Colonic mucosa (tissue), 4 donors: ENCODE data around the gene CAMK4. TPM values are rescaled to one million over a fixed set of nuclear protein-coding genes. Genes with fewer than 3 reads are reported as not detected.

ENCODE experiments used
- DNase-seq: peaks from one replicate; pipeline ENCODE4 v3.0.0-alpha.2; 2020
- H3K27ac ChIP-seq: fragments of 200-600 bp; one replicate; pipeline ENCODE4 v1.8.0; 2021
- H3K27me3 ChIP-seq: fragments of 200-600 bp; one replicate; pipeline ENCODE4 v1.8.0; 2021
- H3K36me3 ChIP-seq: fragments of 200-600 bp; one replicate; pipeline ENCODE4 v1.8.0; 2021
- H3K4me1 ChIP-seq: fragments of 200-600 bp; one replicate; pipeline ENCODE4 v1.8.0; 2021; ENCODE audit warnings: mild to moderate bottlenecking
- H3K4me3 ChIP-seq: fragments of 200-600 bp; one replicate; pipeline ENCODE4 v1.8.0; 2021
- H3K9ac ChIP-seq, 2 donors: one replicate each; pipeline ENCODE4 v1.7.0; 2013; ENCODE audit warnings: control low read depth in 2 of 2, low read depth in 2 of 2, low read length in 2 of 2
- H3K9me3 ChIP-seq: fragments of 200-600 bp; one replicate; pipeline ENCODE4 v1.8.0; 2021
- intact Hi-C: fragments of 100-400 bp; cut with DNase I; formaldehyde crosslinking; loops from one replicate; pipeline ENCODE4 v1.14.1; 2022
- total RNA-seq, 2 donors: library from RNA; stranded (reverse); fragmentation: NEBNext Ultra II Directional in 1 of 2; extraction: Animal tissue kit (Norgen Biotek cat#: 25700) in 1 of 2; gene quantifications; one replicate each; pipeline ENCODE4 v1.2.1, GENCODE V29; 2021
- TF ChIP-seq, protein P1 (sequence below): fragments of 200-600 bp; IDR thresholded peaks from one replicate; pipeline ENCODE4 v1.8.0; 2022; ENCODE audit warnings: antibody characterized with exemption, mild to moderate bottlenecking
- donor health status: healthy.
- donor health status: DM: no; HTN: no; CAD: no.
- donor health status: DM: no; HTN: no; CAD: no.

Gene CAMK4
- total RNA-seq, 2 donors from 2014 or later, result 2.4 to 2.9 TPM

DNA sequence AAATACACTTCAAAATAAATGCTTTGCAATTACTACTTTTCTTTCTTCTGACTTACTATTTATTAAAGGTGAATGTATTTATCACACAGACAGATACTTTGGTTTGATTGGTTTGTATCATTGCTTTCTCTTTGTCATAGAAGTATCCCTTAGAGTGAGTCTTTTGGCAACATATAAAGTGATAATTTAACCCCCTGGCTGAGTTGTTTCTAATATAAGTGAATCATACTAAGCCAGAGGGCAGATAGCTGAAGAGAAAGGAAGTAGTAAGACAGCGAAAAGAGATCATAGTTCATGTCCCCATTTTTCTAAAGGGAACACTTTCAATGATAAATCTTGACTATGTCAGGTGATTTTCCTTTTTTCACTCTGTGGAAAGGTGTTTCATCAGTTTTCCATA is 38.6 kb downstream of the CAMK4 start:
- intact Hi-C loops, result no loop called here
- Histone ChIP-seq H3K36me3 (no peaks in the 10 kb centered on the region), H3K9ac (no peak overlapping the region), H3K4me3 (no peak overlapping the region), H3K4me1 (no peaks in the 10 kb centered on the region), H3K27ac (no peak overlapping the region), H3K9me3 (no peaks in the 10 kb centered on the region), H3K27me3 (no peaks in the 10 kb centered on the region)
- DNase-seq, result no peak
- TF ChIP-seq, protein P1, sequence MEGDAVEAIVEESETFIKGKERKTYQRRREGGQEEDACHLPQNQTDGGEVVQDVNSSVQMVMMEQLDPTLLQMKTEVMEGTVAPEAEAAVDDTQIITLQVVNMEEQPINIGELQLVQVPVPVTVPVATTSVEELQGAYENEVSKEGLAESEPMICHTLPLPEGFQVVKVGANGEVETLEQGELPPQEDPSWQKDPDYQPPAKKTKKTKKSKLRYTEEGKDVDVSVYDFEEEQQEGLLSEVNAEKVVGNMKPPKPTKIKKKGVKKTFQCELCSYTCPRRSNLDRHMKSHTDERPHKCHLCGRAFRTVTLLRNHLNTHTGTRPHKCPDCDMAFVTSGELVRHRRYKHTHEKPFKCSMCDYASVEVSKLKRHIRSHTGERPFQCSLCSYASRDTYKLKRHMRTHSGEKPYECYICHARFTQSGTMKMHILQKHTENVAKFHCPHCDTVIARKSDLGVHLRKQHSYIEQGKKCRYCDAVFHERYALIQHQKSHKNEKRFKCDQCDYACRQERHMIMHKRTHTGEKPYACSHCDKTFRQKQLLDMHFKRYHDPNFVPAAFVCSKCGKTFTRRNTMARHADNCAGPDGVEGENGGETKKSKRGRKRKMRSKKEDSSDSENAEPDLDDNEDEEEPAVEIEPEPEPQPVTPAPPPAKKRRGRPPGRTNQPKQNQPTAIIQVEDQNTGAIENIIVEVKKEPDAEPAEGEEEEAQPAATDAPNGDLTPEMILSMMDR, result no peak

GRCh38 chr5:111266491-111266890 is 42.3 kb downstream of the CAMK4 start:
- no peak overlapping the region for H3K4me3 ChIP-seq
- H3K27ac ChIP-seq, result no peak overlapping the region
- no peaks in the 10 kb centered on the region for H3K36me3 ChIP-seq
- no peaks in the 10 kb centered on the region for H3K9me3 ChIP-seq
- no peaks in the 10 kb centered on the region for H3K4me1 ChIP-seq
- TF ChIP-seq, protein P1, result no peak
- intact Hi-C loops, result no loop called here
- no peak for DNase-seq
- H3K27me3 ChIP-seq, result no peaks in the 10 kb centered on the region
- no peak overlapping the region for H3K9ac ChIP-seq

- TF ChIP-seq, protein P1, result no peak
- Histone ChIP-seq H3K36me3 (no peaks in the 10 kb centered on the region), H3K9me3 (no peaks in the 10 kb centered on the region), H3K9ac (no peak overlapping the region), H3K27ac (no peak overlapping the region), H3K27me3 (no peaks in the 10 kb centered on the region), H3K4me1 (no peaks in the 10 kb centered on the region), H3K4me3 (no peak overlapping the region)
- intact Hi-C loops, result no loop called here
- no peak for DNase-seq
These were observed 44.1 kb downstream of the CAMK4 start for GRCh38 chr5:111268300-111268699.

- no peak for DNase-seq
- H3K36me3 ChIP-seq, result no peaks in the 10 kb centered on the region
- no peaks in the 10 kb centered on the region for H3K27me3 ChIP-seq
- H3K4me3 ChIP-seq, result no peak overlapping the region
- H3K27ac ChIP-seq, result no peak overlapping the region
- H3K9me3 ChIP-seq, result no peaks in the 10 kb centered on the region
- TF ChIP-seq, protein P1, result no peak
- H3K4me1 ChIP-seq, result no peaks in the 10 kb centered on the region
- intact Hi-C loops, result no loop called here
- no peak overlapping the region for H3K9ac ChIP-seq
These were observed 47.7 kb downstream of the CAMK4 start for GRCh38 chr5:111271885-111272284.

DNA sequence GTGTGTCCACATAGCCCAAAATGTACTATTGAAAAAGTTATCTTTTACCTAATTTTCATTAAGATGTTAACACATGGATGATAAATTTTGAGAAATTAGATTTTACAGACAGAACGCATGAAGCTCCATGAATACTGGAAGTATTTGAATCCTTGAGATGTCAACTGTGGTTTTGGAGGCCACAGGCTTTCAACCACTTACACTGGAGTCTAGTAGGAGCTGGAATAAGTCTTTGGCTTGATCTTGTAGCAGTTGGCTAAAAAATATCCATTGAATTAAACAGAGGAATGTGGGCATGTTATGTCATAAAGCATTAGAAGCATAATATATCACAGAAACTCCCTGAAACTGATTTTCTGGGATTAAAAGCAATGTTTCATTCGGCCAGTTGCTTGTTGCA is 52.9 kb downstream of the CAMK4 start:
- no peak overlapping the region for H3K4me3 ChIP-seq
- H3K27ac ChIP-seq, result no peak overlapping the region
- H3K27me3 ChIP-seq, result no peaks in the 10 kb centered on the region
- no peaks in the 10 kb centered on the region for H3K36me3 ChIP-seq
- no peaks in the 10 kb centered on the region for H3K4me1 ChIP-seq
- intact Hi-C loops, result no loop called here
- TF ChIP-seq, protein P1, result no peak
- no peaks in the 10 kb centered on the region for H3K9me3 ChIP-seq
- no peak for DNase-seq
- no peak overlapping the region for H3K9ac ChIP-seq
